Vagina (tissue), 2 donors: ENCODE measurements around the gene WDR76.

Source experiments
- POLR2AphosphoS5 ChIP-seq, 2 donors: sonication (generic); formaldehyde crosslinking; IDR thresholded peaks; one replicate each; pipeline ENCODE4 v1.9.0; 2017; ENCODE audit warnings: antibody characterized with exemption in 2 of 2, mild to moderate bottlenecking in 2 of 2, low read depth in 1 of 2; ENCODE audit not compliant: insufficient read depth in 1 of 2
- TF ChIP-seq, protein P1 (sequence below), 3 experiments: fragments of 450-650 bp in 2 of 3; fragments of 200-600 bp in 1 of 3; sonication (generic) in 1 of 3; IDR thresholded peaks; one replicate each; pipeline ENCODE4 v1.5.1; 2017 to 2019; ENCODE audit warnings: antibody characterized with exemption in 3 of 3, mild to moderate bottlenecking in 2 of 3, moderate library complexity in 2 of 3

DNA sequence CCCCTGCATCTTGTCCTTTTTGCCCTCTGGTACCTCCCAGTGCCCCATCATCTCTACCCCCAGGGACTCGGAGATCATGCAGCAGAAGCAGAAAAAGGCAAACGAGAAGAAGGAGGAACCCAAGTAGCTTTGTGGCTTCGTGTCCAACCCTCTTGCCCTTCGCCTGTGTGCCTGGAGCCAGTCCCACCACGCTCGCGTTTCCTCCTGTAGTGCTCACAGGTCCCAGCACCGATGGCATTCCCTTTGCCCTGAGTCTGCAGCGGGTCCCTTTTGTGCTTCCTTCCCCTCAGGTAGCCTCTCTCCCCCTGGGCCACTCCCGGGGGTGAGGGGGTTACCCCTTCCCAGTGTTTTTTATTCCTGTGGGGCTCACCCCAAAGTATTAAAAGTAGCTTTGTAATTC, 33.2 kb upstream of the WDR76 start:
- no peak for TF ChIP-seq POLR2AphosphoS5 (IDR thresholded peaks at IDR 0.05; ENCODE audit: insufficient read depth in 1 of 2, low read depth in 1 of 2)
- TF ChIP-seq, protein P1, sequence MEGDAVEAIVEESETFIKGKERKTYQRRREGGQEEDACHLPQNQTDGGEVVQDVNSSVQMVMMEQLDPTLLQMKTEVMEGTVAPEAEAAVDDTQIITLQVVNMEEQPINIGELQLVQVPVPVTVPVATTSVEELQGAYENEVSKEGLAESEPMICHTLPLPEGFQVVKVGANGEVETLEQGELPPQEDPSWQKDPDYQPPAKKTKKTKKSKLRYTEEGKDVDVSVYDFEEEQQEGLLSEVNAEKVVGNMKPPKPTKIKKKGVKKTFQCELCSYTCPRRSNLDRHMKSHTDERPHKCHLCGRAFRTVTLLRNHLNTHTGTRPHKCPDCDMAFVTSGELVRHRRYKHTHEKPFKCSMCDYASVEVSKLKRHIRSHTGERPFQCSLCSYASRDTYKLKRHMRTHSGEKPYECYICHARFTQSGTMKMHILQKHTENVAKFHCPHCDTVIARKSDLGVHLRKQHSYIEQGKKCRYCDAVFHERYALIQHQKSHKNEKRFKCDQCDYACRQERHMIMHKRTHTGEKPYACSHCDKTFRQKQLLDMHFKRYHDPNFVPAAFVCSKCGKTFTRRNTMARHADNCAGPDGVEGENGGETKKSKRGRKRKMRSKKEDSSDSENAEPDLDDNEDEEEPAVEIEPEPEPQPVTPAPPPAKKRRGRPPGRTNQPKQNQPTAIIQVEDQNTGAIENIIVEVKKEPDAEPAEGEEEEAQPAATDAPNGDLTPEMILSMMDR (IDR thresholded peaks at IDR 0.05) = no peak
